ENCODE data around the gene KCNG1.

KCNG1 gene

DNA sequence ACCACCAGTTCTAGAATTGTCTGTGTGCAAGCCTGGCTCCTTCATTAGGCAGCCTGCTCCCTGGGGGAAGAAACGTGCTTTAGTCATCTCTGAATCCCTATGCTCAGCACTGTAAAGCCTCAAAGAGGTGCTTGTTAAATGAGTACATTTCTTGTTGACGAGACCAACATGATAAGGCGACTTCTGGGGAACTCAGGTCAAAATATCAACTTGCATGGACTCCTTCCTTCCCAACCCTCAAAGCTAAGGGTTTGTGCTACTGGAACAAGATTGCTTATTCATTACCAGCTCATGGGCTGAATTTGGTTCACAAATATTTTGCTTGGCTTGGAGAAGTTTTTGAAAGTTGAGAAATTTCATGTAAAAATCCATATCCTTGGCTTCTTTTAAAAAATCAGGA is 10.6 kb downstream of the KCNG1 start:
- no peak for DNase-seq

DNA sequence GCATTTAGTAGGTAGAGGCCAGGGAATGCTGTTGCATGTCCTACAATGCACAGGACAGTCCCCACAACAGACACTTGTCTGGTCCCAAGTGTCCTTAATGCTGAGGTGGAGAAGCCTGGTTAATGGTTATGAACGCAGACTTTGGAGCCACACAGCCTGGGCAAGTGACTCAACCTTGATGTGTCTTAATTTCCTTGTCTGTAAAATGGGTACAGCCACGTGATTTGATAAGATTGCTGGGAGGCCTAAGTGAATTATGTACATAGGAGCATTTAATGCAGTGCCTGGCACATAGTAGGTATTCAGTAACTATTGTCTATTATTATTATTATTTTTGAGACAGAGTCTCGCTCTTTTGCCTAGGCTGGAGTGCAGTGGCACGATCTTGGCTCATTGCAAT is 11.4 kb downstream of the KCNG1 start:
- no peak for DNase-seq

- no peak for DNase-seq
Observed at GRCh38 chr20:51010932-51011331, 12.0 kb downstream of the KCNG1 start.

DNA sequence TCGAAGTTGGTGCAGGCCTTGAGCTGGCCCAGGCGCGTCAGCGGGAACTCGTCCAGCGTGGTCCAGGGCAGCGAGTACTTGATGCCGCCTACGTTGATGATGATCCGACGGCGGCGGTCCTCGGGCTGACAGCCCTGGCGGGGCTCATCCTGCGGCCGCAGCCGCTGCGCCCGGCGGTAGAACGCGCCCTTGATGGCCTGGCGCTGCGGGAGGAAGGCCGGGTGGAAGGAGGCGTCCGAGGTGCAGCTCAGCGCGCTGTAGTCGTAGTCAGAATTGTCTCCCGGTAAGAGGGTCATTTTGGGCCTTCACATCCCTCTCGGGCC is 12.9 kb downstream of the KCNG1 start:
- DNase-seq: no peak

- DNase-seq: no peak
Observed at GRCh38 chr20:51009303-51010042, 13.4 kb downstream of the KCNG1 start.

GRCh38 chr20:51008718-51009117 is 14.2 kb downstream of the KCNG1 start:
- no peak for DNase-seq

DNA sequence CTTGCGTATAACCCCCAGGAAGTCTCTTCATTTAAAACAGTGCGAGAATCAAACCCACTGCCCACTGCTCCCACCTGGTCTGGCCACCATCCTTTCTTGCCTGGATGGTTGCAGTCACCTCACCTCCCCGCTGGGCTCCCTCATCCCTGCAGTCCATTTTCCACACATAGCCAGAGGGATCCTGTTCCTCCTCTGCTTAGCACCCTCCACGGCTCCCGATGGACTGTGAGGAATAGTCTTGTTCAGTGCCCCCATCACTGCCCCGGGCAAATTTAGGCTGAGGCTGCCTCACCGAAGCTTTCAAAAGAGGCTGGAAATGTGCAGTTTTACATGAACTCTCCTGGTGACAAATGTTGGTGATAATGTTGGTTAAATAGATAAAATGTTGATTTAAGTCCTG is 17.7 kb downstream of the KCNG1 start:
- no peak for DNase-seq

GRCh38 chr20:51004781-51005180 is 18.1 kb downstream of the KCNG1 start:
- no peak for DNase-seq

DNA sequence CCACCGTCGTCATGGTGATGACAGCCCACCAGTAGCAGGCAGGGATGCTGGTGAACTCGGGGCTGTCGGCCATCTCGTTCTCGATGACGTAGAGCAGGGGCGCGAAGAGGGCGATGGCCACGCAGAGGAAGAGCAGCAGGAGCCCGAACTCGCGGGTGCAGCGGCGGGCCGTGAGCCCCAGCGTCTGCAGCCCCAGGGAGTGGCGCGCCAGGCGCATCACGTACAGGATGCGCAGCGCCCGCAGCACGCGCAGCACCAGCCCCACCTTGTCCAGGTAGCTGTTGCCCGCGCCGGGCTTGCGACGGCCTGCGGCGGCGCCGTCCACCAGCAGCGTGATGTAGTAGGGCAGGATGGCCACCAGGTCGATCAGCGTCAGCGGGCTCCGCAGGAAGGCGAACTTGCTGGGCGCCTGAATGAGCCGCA is 18.6 kb downstream of the KCNG1 start:
- DNase-seq: no peak

DNA sequence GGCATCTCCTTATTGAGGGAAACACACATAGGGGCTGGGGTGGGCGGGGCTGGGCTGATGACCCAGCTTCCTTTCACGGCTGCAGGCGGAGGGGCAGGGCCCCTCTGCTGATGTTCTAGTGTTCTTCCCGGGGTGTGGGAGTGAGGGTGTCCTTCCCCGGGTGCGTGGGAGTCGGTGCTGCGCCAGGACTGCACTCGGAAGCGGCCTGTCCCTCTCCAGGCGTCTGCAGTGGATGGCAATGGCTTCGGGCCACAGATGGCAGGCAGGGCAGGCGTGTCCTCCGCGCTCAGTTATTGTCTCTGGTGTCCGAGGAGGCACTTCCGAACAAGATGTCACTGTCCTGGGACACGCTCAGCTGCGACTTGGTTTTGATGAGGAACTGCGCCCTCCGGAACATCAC is 19.2 kb downstream of the KCNG1 start:
- peak; percentile 46 for DNase-seq

DNA sequence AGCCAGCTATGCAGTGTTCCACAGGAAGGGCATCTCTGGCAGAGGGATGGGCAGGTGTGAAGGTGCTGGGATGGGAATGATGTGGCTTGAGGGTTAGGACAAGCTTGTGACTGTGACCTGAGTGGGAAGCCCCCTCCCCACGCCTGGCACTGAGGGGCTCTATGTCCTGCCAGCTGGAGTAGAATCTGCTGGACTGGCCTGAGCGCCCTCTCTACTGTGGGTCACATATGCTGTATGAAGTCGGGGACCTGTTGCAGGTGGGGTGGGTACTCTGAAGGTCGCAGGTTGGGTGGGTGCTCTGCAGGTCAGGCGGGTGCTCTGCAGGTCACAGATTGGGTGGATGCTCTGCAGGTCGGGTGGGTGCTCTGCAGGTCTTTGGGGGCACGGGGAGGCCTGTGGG is 20.3 kb downstream of the KCNG1 start:
- DNase-seq: no peak

DNA sequence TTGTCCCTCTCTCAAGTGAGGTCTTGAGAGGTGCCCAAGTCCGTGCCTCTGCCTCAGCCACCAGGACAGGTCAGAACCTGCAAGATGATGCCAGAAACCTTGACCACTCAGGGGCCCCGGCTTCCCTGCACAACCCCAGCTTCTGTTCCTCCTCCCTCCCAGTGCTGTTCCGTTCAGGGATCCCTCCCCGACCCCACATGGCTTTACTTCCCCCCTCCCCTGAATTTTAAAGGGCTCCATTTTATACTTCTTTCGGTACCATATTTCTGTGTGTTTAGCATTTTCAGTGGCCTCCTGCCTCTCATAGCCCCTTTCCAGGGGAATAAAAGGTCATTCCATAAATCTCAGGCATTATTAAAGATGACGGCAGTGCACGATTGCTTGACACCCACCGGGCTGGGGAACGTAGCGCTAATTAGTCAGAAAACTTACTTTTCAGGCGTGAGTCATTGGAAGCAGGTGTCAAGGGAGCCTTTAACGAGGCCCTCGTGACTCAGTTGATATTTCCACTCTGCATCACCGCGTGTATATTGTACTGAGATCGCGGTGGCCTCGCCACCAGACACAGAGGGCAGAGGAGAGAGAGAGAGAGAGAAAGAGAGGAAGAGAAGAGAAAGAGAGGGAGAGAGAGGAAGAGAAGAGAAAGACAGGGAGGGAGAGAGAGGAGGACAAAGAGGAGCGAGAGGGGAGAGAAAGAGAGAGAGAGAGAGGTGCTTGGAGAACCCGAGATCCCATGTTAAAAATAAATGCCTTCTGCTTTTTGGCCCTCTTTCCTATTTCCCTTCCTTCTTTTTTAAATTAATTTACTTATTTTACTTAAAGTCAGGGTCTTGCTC is 21.3 kb downstream of the KCNG1 start:
- no peak for DNase-seq

- DNase-seq: no peak
Observed at GRCh38 chr20:50999355-50999754, 23.6 kb downstream of the KCNG1 start.

DNA sequence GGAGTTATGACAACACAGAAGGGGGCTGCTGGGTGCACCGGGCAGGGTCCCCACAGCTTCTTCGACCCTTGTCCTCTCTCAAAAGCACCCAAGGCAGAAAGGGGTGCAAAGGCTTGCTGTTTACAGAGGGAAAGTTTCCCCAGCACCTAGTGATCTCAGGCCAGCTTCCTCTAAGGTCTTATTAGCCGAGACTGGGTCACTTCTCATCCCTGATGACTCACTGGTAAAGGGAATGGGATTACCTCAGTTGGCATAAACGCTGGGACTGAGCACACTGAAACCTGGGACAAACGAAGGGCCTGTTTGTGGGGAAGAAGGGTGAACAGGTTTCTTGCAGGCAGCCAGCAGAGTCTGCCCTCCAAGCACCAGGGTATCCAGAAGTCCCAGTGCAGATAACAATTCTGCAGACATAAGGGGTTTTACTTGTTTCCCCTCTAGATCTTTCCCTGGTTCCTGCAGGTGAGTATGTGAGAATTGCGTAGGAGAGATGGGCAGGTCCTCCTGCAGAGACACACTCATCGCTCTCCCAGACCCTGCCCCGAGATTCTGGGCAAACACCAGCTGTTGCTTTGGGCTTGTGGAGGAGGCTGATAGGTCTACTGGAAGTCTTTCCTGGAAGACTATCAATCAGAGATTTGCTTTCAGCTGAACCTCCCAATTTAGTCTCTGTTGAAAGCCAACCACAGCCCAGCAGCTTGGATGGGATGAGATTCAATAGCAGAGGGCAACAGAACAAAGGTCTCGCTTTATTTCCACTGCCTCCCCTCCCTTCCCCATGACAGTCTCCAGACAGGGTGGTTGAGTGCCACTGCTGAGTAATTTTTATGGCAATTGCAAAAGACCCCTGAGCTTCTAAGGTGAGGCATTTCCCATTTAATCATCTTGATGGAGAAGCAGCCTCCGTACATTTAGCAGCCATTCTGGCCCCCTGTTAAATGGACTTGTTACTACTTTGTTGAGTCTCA is 25.7 kb downstream of the KCNG1 start:
- DNase-seq: no peak

DNA sequence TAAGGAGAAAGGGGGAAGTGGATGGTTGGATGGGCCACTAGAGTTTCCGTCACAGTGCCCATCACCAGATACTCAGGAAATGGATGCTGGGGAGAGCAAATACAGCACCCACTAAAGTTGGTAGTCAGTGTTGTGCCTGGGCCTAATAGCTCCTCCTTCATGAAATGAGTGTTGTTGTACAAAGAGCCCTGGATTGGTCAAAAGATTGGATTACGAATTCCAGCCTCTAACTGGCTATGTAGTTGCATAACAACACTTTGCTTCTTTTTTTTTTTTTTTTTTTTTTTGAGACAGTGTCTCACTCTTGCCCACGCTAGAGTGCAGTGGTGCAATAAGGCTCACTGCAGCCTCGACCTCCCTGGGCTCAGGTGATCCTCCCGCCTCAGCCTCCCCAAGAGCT is 27.4 kb downstream of the KCNG1 start:
- DNase-seq: no peak

GRCh38 chr20:50993876-50994275 is 29.0 kb downstream of the KCNG1 start:
- DNase-seq: no peak

GRCh38 chr20:50992733-50993457 is 30.0 kb downstream of the KCNG1 start:
- no peak for DNase-seq

- DNase-seq: no peak
Observed at GRCh38 chr20:50992336-50992732, 30.6 kb downstream of the KCNG1 start.

GRCh38 chr20:50991076-50991475 is 31.8 kb downstream of the KCNG1 start:
- DNase-seq: no peak

GRCh38 chr20:50987493-50988210 is 35.3 kb downstream of the KCNG1 start:
- DNase-seq: peak; percentile 45

GRCh38 chr20:50983321-50983720 is 39.6 kb downstream of the KCNG1 start:
- DNase-seq: no peak
